Daoy (cell line): ENCODE measurements around the gene HAO2. TPM values are rescaled to one million over a fixed set of nuclear protein-coding genes. Genes with fewer than 3 reads are reported as not detected.

ENCODE experiments used
- DNase-seq: peaks from one replicate; pipeline ENCODE4 v3.0.0-alpha.2; 2015; ENCODE audit warnings: low read depth
- total RNA-seq: library from RNA; depleted of rRNA; stranded (reverse); fragments of >200 nt; shearing (Covaris generic); gene quantifications from 2 replicates; pipeline ENCODE4 v1.2.3, GENCODE V29; 2014; rRNA removed

Gene HAO2
- total RNA-seq, 1 experiment from 2014 or later, result not detected

- DNase-seq, result peak; percentile 46
Observed at GRCh38 chr1:119435052-119435451, 66.5 kb downstream of the HAO2 start.

- DNase-seq, result no peak
Observed at GRCh38 chr1:119438761-119439160, 70.2 kb downstream of the HAO2 start.

- no peak for DNase-seq
Observed at GRCh38 chr1:119440721-119441307, 72.2 kb downstream of the HAO2 start.

GRCh38 chr1:119442756-119443155 is 74.2 kb downstream of the HAO2 start:
- DNase-seq, result no peak

Other genes with a start within 250 kb of the HAO2 start
- 20.4 and 22.7 TPM in 2 replicates for gene WARS2, start 228.1 kb upstream of the HAO2 start, total RNA-seq
- not detected in 2 replicates for gene HSD3B2, start 46.4 kb downstream of the HAO2 start, total RNA-seq
- gene HSD3B1, start 138.4 kb downstream of the HAO2 start, total RNA-seq, result not detected in 2 replicates